ENCODE results near the gene RNF208. TPM values are rescaled to one million over a fixed set of nuclear protein-coding genes. Genes with fewer than 3 reads are reported as not detected.

The RNF208 gene
- polyA plus RNA-seq, 1 donor (not counting 4 experiments of a cell fraction or from before 2014, with no cell fraction given): not detected

- no peak for FAIRE-seq
- H3K9me1 ChIP-seq (ENCODE audit: control insufficient read depth, extremely low read depth, insufficient read depth, low read length): no peaks in the 10 kb centered on the region
- no peak overlapping the region for H3K4me3 ChIP-seq (ENCODE audit: control insufficient read depth in 2 of 3, extremely low read depth in 1 of 3, insufficient read depth in 2 of 3, low read depth in 1 of 3, low read length in 3 of 3)
- H3K9ac ChIP-seq (ENCODE audit: control insufficient read depth, extremely low read depth, insufficient read depth, low read length): no peak overlapping the region
- no peak for TF ChIP-seq CTCF (optimal IDR thresholded peaks at IDR 0.05 in 1 of 3, IDR thresholded peaks at IDR 0.05 in 1 of 3, conservative IDR thresholded peaks at IDR 0.05 in 1 of 3; ENCODE audit: extremely low read depth in 1 of 3, insufficient read depth in 2 of 3, low read length in 3 of 3)
- no peak for TF ChIP-seq EZH2 (IDR thresholded peaks at IDR 0.05; ENCODE audit: low read length)
- H2AFZ ChIP-seq (ENCODE audit: control insufficient read depth, low read length): no peak overlapping the region
- H3K36me3 ChIP-seq (ENCODE audit: control insufficient read depth in 2 of 2, extremely low read depth in 1 of 2, insufficient read depth in 2 of 2, low read length in 2 of 2): peaks cover 27 to 33% of the 10 kb centered on the region in 2 experiments
- peaks cover 4% of the 10 kb centered on the region for H3K79me2 ChIP-seq (ENCODE audit: control insufficient read depth, insufficient read depth, low read length)
- H3K27me3 ChIP-seq (ENCODE audit: control insufficient read depth, extremely low read depth, insufficient read depth, low read length): no peaks in the 10 kb centered on the region
- dilution Hi-C loops (cut with MboI; ENCODE audit: extremely low pct_ligation_motif_present, low sequenced_read_pairs): no loop called here
- DNase-seq (ENCODE audit: low read depth, low spot score): no peak
- H3K9me3 ChIP-seq (ENCODE audit: control insufficient read depth, low read depth, low read length): no peaks in the 10 kb centered on the region
- H3K27ac ChIP-seq (ENCODE audit: control insufficient read depth, insufficient read depth, low read length): no peak overlapping the region
- no peak overlapping the region for H3K4me2 ChIP-seq (ENCODE audit: control insufficient read depth, extremely low read depth, insufficient read depth, low read depth, low read length)
- H4K20me1 ChIP-seq (ENCODE audit: control insufficient read depth, extremely low read depth, insufficient read depth, low read length): peaks cover 12% of the 10 kb centered on the region
- peaks cover 19% of the 10 kb centered on the region for H3K4me1 ChIP-seq (ENCODE audit: control insufficient read depth, extremely low read depth, insufficient read depth, low read length)
Measured at GRCh38 chr9:137270929-137271695, 49.1 kb upstream of the RNF208 start.

GRCh38 chr9:137269231-137269772, 47.3 kb upstream of the RNF208 start:
- H3K36me3 ChIP-seq (ENCODE audit: control insufficient read depth in 2 of 2, extremely low read depth in 1 of 2, insufficient read depth in 2 of 2, low read length in 2 of 2): peaks cover 34 to 37% of the 10 kb centered on the region in 2 experiments

More at GRCh38 chr9:137269231-137269772, 47.3 kb upstream of the RNF208 start:
- FAIRE-seq: no peak
- H3K4me1 ChIP-seq (ENCODE audit: control insufficient read depth, extremely low read depth, insufficient read depth, low read length): peaks cover 14% of the 10 kb centered on the region
- H3K4me2 ChIP-seq (ENCODE audit: control insufficient read depth, extremely low read depth, insufficient read depth, low read depth, low read length): no peak overlapping the region
- H3K79me2 ChIP-seq (ENCODE audit: control insufficient read depth, insufficient read depth, low read length): peaks cover 4% of the 10 kb centered on the region
- H4K20me1 ChIP-seq (ENCODE audit: control insufficient read depth, extremely low read depth, insufficient read depth, low read length): peaks cover 12% of the 10 kb centered on the region
- TF ChIP-seq EZH2 (IDR thresholded peaks at IDR 0.05; ENCODE audit: low read length) (no peak), CTCF (optimal IDR thresholded peaks at IDR 0.05 in 1 of 3, IDR thresholded peaks at IDR 0.05 in 1 of 3, conservative IDR thresholded peaks at IDR 0.05 in 1 of 3; ENCODE audit: extremely low read depth in 1 of 3, insufficient read depth in 2 of 3, low read length in 3 of 3) (no peak)
- dilution Hi-C loops (cut with MboI; ENCODE audit: extremely low pct_ligation_motif_present, low sequenced_read_pairs): no loop called here
- H2AFZ ChIP-seq (ENCODE audit: control insufficient read depth, low read length): no peak overlapping the region
- H3K4me3 ChIP-seq (ENCODE audit: control insufficient read depth in 2 of 3, extremely low read depth in 1 of 3, insufficient read depth in 2 of 3, low read depth in 1 of 3, low read length in 3 of 3): no peak overlapping the region
- no peaks in the 10 kb centered on the region for H3K9me1 ChIP-seq (ENCODE audit: control insufficient read depth, extremely low read depth, insufficient read depth, low read length)
- H3K27ac ChIP-seq (ENCODE audit: control insufficient read depth, insufficient read depth, low read length): no peak overlapping the region
- no peak for DNase-seq (ENCODE audit: low read depth, low spot score)
- no peak overlapping the region for H3K9ac ChIP-seq (ENCODE audit: control insufficient read depth, extremely low read depth, insufficient read depth, low read length)
- no peaks in the 10 kb centered on the region for H3K27me3 ChIP-seq (ENCODE audit: control insufficient read depth, extremely low read depth, insufficient read depth, low read length)
- H3K9me3 ChIP-seq (ENCODE audit: control insufficient read depth, low read depth, low read length): no peaks in the 10 kb centered on the region
